K562 (cell line): Measurements from ENCODE around the gene KCTD3. TPM values are rescaled to one million over a fixed set of nuclear protein-coding genes. Genes with fewer than 3 reads are reported as not detected.
A peak's percentile ranks its signal among the peaks of the same experiment; 100 is the strongest.

Experiments
- ATAC-seq: fragments of 200-7000 bp; cut with Tn5 transposase; 3 replicates; pipeline ENCODE4 v1.9.1; 2020; ENCODE audit warnings: moderate library complexity
- BruUV-seq: library from RNA; stranded (reverse); fragments of 400-500 nt; replicated peaks from 2 replicates; lab custom pipeline; 2021; lab: Mats Ljungman, UMichigan
- CTCF ChIA-PET: fragments of 300-600 bp; formaldehyde crosslinking; extraction: SDS; loops from one replicate; lab custom pipeline; 2021; ENCODE audit warnings: low intra/inter-chr PET ratio; lab: Yijun Ruan, JAX
- POLR2A ChIA-PET: fragments of 300-600, 350-650 bp; sonication (Branson Sonifier 250); formaldehyde crosslinking; extraction: SDS; loops from one replicate; lab custom pipeline; 2021; ENCODE audit warnings: antibody characterized with exemption, inconsistent platforms; lab: Yijun Ruan, JAX
- DNase-seq, 4 experiments: peaks; one replicate each; pipeline versions ENCODE4 v3.0.0 to v3.0.0-alpha.2; 2011 to 2018; ENCODE audit warnings: low spot score in 3 of 4, mixed read lengths in 3 of 4; ENCODE audit errors: extremely low read depth in 1 of 4
- FAIRE-seq: peaks from 2 replicates; lab custom pipeline; 2011; peaks lifted over from hg19 to GRCh38; lab: Jason Lieb, UNC
- H2AFZ ChIP-seq: 2 replicates; pipeline ENCODE4 v1.6.0; 2011; ENCODE audit warnings: low read depth, low read length, control low read depth, inconsistent platforms
- H3K27ac ChIP-seq: fragments of 200-600 bp; 3 replicates; pipeline ENCODE4 v1.8.0; 2011; ENCODE audit warnings: low read depth, mild to moderate bottlenecking, control low read depth, inconsistent platforms, low read length, moderate library complexity, mixed read lengths; ENCODE audit errors: extremely low read depth
- H3K27me3 ChIP-seq, 2 experiments: fragments of 300-600 bp in 1 of 2; 2 replicates in 1 of 2; 3 replicates in 1 of 2; pipeline versions ENCODE4 v1.6.0 to v1.8.0; 2011; ENCODE audit warnings: inconsistent platforms in 2 of 2, low read length in 2 of 2, mild to moderate bottlenecking in 1 of 2, mixed read lengths in 1 of 2, moderate library complexity in 1 of 2; ENCODE audit not compliant: control insufficient read depth in 2 of 2, insufficient read depth in 2 of 2
- H3K36me3 ChIP-seq: fragments of 300-600 bp; 3 replicates; pipeline ENCODE4 v1.8.0; 2011; ENCODE audit warnings: mild to moderate bottlenecking, low read length, inconsistent platforms; ENCODE audit not compliant: control insufficient read depth, insufficient read depth
- H3K4me1 ChIP-seq, 2 experiments: fragments of 200-600 bp in 1 of 2; replicated peaks in 1 of 2; 2 replicates in 1 of 2; 3 replicates in 1 of 2; pipeline versions ENCODE4 v1.5.1 to v1.8.0; 2011; ENCODE audit warnings: inconsistent platforms in 2 of 2, low read length in 2 of 2, mild to moderate bottlenecking in 1 of 2, mixed read lengths in 1 of 2, moderate library complexity in 1 of 2; ENCODE audit not compliant: control insufficient read depth in 2 of 2, insufficient read depth in 2 of 2
- H3K4me2 ChIP-seq: 2 replicates; pipeline ENCODE4 v1.6.1; 2011; ENCODE audit warnings: low read length, control low read depth, inconsistent platforms, mixed read lengths; ENCODE audit not compliant: insufficient read depth
- H3K4me3 ChIP-seq: fragments of 200-600 bp; sonication (generic), shearing (Covaris generic); 2 replicates; pipeline ENCODE4 v1.5.1; 2016; ENCODE audit warnings: control low read depth, inconsistent platforms
- H3K79me2 ChIP-seq: fragments of 200-600 bp; 3 replicates; pipeline ENCODE4 v1.8.0; 2011; ENCODE audit warnings: low read length, inconsistent platforms; ENCODE audit not compliant: control insufficient read depth, insufficient read depth
- H3K9ac ChIP-seq, 2 experiments: 2 replicates each; pipeline versions ENCODE4 v1.6.0 to v1.6.1; 2011; ENCODE audit warnings: low read depth in 2 of 2, low read length in 2 of 2, control low read depth in 1 of 2, inconsistent platforms in 1 of 2, mild to moderate bottlenecking in 1 of 2, mixed read lengths in 1 of 2; ENCODE audit not compliant: insufficient read depth in 1 of 2
- H3K9me1 ChIP-seq: one replicate; pipeline ENCODE4 v1.6.0; 2011; ENCODE audit warnings: inconsistent platforms, mild to moderate bottlenecking, low read length, moderate library complexity; ENCODE audit not compliant: control insufficient read depth, insufficient read depth
- H3K9me3 ChIP-seq: replicated peaks from 2 replicates; pipeline ENCODE4 v1.5.1; 2011; ENCODE audit warnings: low read depth, low read length, inconsistent platforms; ENCODE audit not compliant: control insufficient read depth, insufficient read depth
- H4K20me1 ChIP-seq: replicated peaks from 2 replicates; pipeline ENCODE4 v1.6.1; 2011; ENCODE audit warnings: low read length, inconsistent platforms, mixed read lengths; ENCODE audit not compliant: control insufficient read depth, insufficient read depth
- C11orf30 ChIP-seq: fragments of 450-650 bp; IDR thresholded peaks from 2 replicates; pipeline ENCODE4 v1.6.1; 2016; ENCODE audit warnings: low read depth, mild to moderate bottlenecking
- ILF3 ChIP-seq: fragments of 450-650 bp; IDR thresholded peaks from 2 replicates; pipeline ENCODE4 v1.6.1; 2018; ENCODE audit warnings: antibody characterized with exemption, mild to moderate bottlenecking, moderate library complexity, borderline replicate concordance
- IRF2 ChIP-seq: sonication (generic); formaldehyde crosslinking; IDR thresholded peaks from 2 replicates; pipeline ENCODE4 v1.8.1; 2022; ENCODE audit warnings: mild to moderate bottlenecking, missing genetic modification reagents
- KAT7 ChIP-seq: sonication (generic); formaldehyde crosslinking; IDR thresholded peaks from 2 replicates; pipeline ENCODE4 v1.8.0; 2022; ENCODE audit warnings: missing genetic modification reagents, mild to moderate bottlenecking, borderline replicate concordance
- MAFF ChIP-seq: IDR thresholded peaks from 2 replicates; pipeline ENCODE4 v1.6.1; 2012; ENCODE audit warnings: low read length, improper control_type of control experiment
- MAFG ChIP-seq: fragments of 450-650 bp; conservative IDR thresholded peaks from 2 replicates; pipeline ENCODE4 v1.6.1; 2016; ENCODE audit warnings: missing genetic modification characterization, missing compliant biosample characterization
- MAFK ChIP-seq: IDR thresholded peaks from 2 replicates; pipeline ENCODE4 v1.6.1; 2011; ENCODE audit warnings: low read length, improper control_type of control experiment
- TAL1 ChIP-seq: fragments of 450-650 bp; IDR thresholded peaks from 2 replicates; pipeline ENCODE4 v1.6.1; 2016; ENCODE audit warnings: mild to moderate bottlenecking
- TEAD2 ChIP-seq: fragments of 450-650 bp; IDR thresholded peaks from 2 replicates; pipeline ENCODE4 v1.6.1; 2016; ENCODE audit warnings: missing genetic modification characterization, control low read depth, missing compliant biosample characterization
- ZNF316 ChIP-seq: fragments of 450-650 bp; IDR thresholded peaks from 2 replicates; pipeline ENCODE4 v1.6.1; 2016
- WGBS: fragments of 100-300 bp; shearing (Covaris generic); methylation state at CpG from one replicate; pipeline ENCODE4 v1.1.6; 2016; ENCODE audit warnings: low coverage, mixed read lengths; ENCODE audit not compliant: insufficient coverage; ENCODE audit errors: missing lambda C conversion rate; 5-methylcytosine and 5-hydroxymethylcytosine counted together
- in situ Hi-C: fragments of 300-500 bp; cut with MboI; formaldehyde crosslinking; loops from 4 replicates; pipeline ENCODE4 v1.15.0; 2018; ENCODE audit warnings: inconsistent platforms, mixed read lengths
- intact Hi-C: fragments of 100-400 bp; cut with micrococcal nuclease; formaldehyde crosslinking; loops from 2 replicates; pipeline ENCODE4 v1.14.2; 2022
- polyA plus RNA-seq, 8 experiments: library from polyadenylated mRNA; depleted of rRNA in 4 of 8; stranded (reverse) in 5 of 8; unstranded in 3 of 8; fragments of >200 nt; fragmentation: Nextera tagmentation in 2 of 8; fragmentation: Illumina TruSeq in 1 of 8; extraction: Ambion mirVana in 2 of 8; extraction: Trizol in 1 of 8; gene quantifications; 2 replicates each; pipeline versions ENCODE4 v1.2.1 to v1.2.3, GENCODE V29; 2011 to 2014; ENCODE audit warnings: inconsistent platforms in 1 of 8, missing spikeins in 1 of 8
- total RNA-seq, 7 experiments: library from RNA; depleted of rRNA in 6 of 7; stranded (reverse); fragments of >200 nt in 6 of 7; fragmentation: Illumina TruSeq in 2 of 7; extraction: Trizol in 2 of 7; gene quantifications; 2 replicates each; pipeline versions ENCODE4 v1.2.1 to v1.2.3, GENCODE V29; 2011 to 2021; ENCODE audit warnings: low replicate concordance in 1 of 7
- TF ChIP-seq, protein P1 (sequence below): sonication (generic); formaldehyde crosslinking; IDR thresholded peaks from 2 replicates; pipeline ENCODE4 v1.8.0; 2022; ENCODE audit warnings: missing genetic modification reagents, mild to moderate bottlenecking, moderate library complexity, borderline replicate concordance
- TF ChIP-seq, protein P2 (sequence below): sonication (generic); formaldehyde crosslinking; IDR thresholded peaks from 2 replicates; pipeline ENCODE4 v1.8.1; 2022; ENCODE audit warnings: missing genetic modification reagents

The KCTD3 gene
- total and polyA plus RNA-seq, 9 of the 15 experiments (the other 6 are each of a cell fraction or from before 2014, with no cell fraction given), result 12.8 to 77.1 (median 44.3) TPM

DNA sequence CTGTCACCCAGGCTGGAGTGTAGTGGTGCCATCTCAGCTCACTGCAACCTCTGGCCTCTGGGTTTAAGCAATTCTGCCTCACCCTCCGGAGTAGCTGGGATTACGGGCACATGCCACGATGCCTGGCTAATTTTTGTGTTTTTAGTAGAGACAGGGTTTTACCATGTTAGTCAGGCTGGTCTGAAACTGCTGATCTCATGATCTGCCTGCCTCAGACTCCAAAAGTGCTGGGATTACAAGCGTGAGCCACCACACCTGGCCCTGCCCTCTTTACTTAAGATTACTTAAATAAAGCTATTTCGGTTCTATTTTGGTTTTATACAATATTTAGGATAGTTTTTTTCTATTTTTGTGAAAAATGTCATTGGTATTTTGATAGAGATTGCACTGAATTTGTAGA, 15.3 kb upstream of the KCTD3 start:
- H3K4me1 ChIP-seq, result no peaks in the 10 kb centered on the region
- H3K79me2 ChIP-seq, result no peaks in the 10 kb centered on the region
- no peaks in the 10 kb centered on the region for H3K9me3 ChIP-seq
- DNase-seq, result no peak
- no peak for TF ChIP-seq KAT7
- TF ChIP-seq, all 486 proteins: peak for 0
- Histone ChIP-seq H3K27me3 (no peaks in the 10 kb centered on the region), H3K9me1 (no peaks in the 10 kb centered on the region), H3K36me3 (no peaks in the 10 kb centered on the region), H3K27ac (no peak overlapping the region), H3K9ac (no peak overlapping the region), H2AFZ (no peak overlapping the region), H4K20me1 (no peaks in the 10 kb centered on the region), H3K4me2 (no peak overlapping the region), H3K4me3 (no peak overlapping the region)
- no TSS peak for BruUV-seq
- CTCF ChIA-PET, result no interaction called here
- ATAC-seq, result no peak
- WGBS, result 0% methylated on average over 5 of the region's 5 CpGs
- intact Hi-C loops, result no loop called here
- no peak for FAIRE-seq
- in situ Hi-C loops, result no loop called here
- POLR2A ChIA-PET, result interaction anchor here (0.7 kb wide), 1 partner anchor 18 kb away, joined by 4 read pairs; no protein-coding TSS in a partner anchor

DNA sequence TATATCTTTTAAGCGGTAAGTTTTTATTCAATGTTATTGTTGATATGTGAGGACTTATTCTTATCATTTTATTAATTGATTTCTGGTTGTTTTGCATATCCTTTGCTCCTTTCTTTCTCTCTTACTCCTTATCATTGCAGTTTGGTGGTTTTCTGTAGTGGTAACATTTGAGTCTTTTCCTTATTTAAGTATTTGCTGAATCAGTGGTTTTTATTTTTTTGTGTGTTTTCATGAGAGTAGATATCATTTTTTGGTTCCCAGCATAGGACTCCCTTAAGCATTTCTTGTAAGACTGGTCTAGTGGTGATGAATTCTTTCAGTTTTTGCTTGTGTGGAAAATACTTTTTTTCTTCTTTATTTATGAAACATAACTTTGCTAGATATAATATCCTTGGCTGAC, 12.2 kb upstream of the KCTD3 start:
- FAIRE-seq (no peak), ATAC-seq (no peak), DNase-seq (no peak)
- H3K4me2 ChIP-seq, result no peak overlapping the region
- H3K9ac ChIP-seq, result no peak overlapping the region
- ChIA-PET CTCF (no interaction called here), POLR2A (no interaction called here)
- no TSS peak for BruUV-seq
- no peaks in the 10 kb centered on the region for H3K9me1 ChIP-seq
- TF ChIP-seq, protein P1, sequence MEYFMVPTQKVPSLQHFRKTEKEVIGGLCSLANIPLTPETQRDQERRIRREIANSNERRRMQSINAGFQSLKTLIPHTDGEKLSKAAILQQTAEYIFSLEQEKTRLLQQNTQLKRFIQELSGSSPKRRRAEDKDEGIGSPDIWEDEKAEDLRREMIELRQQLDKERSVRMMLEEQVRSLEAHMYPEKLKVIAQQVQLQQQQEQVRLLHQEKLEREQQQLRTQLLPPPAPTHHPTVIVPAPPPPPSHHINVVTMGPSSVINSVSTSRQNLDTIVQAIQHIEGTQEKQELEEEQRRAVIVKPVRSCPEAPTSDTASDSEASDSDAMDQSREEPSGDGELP (CRISPR knock-in tag), result no peak
- TF ChIP-seq, protein P2, sequence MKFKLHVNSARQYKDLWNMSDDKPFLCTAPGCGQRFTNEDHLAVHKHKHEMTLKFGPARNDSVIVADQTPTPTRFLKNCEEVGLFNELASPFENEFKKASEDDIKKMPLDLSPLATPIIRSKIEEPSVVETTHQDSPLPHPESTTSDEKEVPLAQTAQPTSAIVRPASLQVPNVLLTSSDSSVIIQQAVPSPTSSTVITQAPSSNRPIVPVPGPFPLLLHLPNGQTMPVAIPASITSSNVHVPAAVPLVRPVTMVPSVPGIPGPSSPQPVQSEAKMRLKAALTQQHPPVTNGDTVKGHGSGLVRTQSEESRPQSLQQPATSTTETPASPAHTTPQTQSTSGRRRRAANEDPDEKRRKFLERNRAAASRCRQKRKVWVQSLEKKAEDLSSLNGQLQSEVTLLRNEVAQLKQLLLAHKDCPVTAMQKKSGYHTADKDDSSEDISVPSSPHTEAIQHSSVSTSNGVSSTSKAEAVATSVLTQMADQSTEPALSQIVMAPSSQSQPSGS (CRISPR knock-in tag), result no peak
- TF ChIP-seq ZNF316, result peak; percentile 96
- TF ChIP-seq MAFF, result peak; percentile 56
- peak; percentile 87 for TF ChIP-seq C11orf30
- no peak for TF ChIP-seq IRF2
- no peak for TF ChIP-seq ILF3
- no peak for TF ChIP-seq TAL1
- TF ChIP-seq MAFG, result peak; percentile 82
- no peak for TF ChIP-seq TEAD2
- peak; percentile 48; the same call in 1 of the 2 replicates for TF ChIP-seq MAFK
- in situ Hi-C loops (no loop called here), intact Hi-C loops (no loop called here)
- H3K9me3 ChIP-seq, result no peaks in the 10 kb centered on the region
- WGBS, result 0% methylated on average over 1 of the region's 1 CpG
- H3K4me3 ChIP-seq, result no peak overlapping the region
- no peak overlapping the region for H3K27ac ChIP-seq
- H3K36me3 ChIP-seq, result no peaks in the 10 kb centered on the region
- no peak overlapping the region for H2AFZ ChIP-seq
- H3K27me3 ChIP-seq, result no peaks in the 10 kb centered on the region
- no peaks in the 10 kb centered on the region for H3K79me2 ChIP-seq
- H4K20me1 ChIP-seq, result no peaks in the 10 kb centered on the region
- no peaks in the 10 kb centered on the region for H3K4me1 ChIP-seq
